Measurements from ENCODE around the gene CRIM1. TPM values are rescaled to one million over a fixed set of nuclear protein-coding genes. Genes with fewer than 3 reads are reported as not detected.
A peak's percentile ranks its signal among the peaks of the same experiment; 100 is the strongest.

Gene CRIM1
- total RNA-seq, 1 donor from 2014 or later, result 105 TPM

- DNase-seq (no peak), ATAC-seq (no peak)
- H3K27ac ChIP-seq, result no peak overlapping the region
- no peak for TF ChIP-seq CTCF (IDR thresholded peaks at IDR 0.05)
- H3K27me3 ChIP-seq (ENCODE audit: low read depth), result no peaks in the 10 kb centered on the region
- H3K4me1 ChIP-seq, result peaks cover 29% of the 10 kb centered on the region
- H3K9me3 ChIP-seq, result no peaks in the 10 kb centered on the region
- H3K4me3 ChIP-seq, result no peak overlapping the region
- intact Hi-C loops (cut with DNase I), result no loop called here
- H3K36me3 ChIP-seq, result no peaks in the 10 kb centered on the region
These were observed 72.2 kb downstream of the CRIM1 start for GRCh38 chr2:36427790-36428243.

GRCh38 chr2:36430549-36430948 is 75.0 kb downstream of the CRIM1 start:
- no peak for ATAC-seq
- H3K36me3 ChIP-seq, result no peaks in the 10 kb centered on the region
- TF ChIP-seq CTCF (IDR thresholded peaks at IDR 0.05), result no peak
- intact Hi-C loops (cut with DNase I), result no loop called here
- no peak overlapping the region for H3K4me3 ChIP-seq
- H3K27ac ChIP-seq, result no peak overlapping the region
- peaks cover 43% of the 10 kb centered on the region for H3K4me1 ChIP-seq
- H3K27me3 ChIP-seq (ENCODE audit: low read depth), result no peaks in the 10 kb centered on the region
- no peak for DNase-seq
- no peaks in the 10 kb centered on the region for H3K9me3 ChIP-seq

- peaks cover 47% of the 10 kb centered on the region for H3K4me1 ChIP-seq
These were observed 76.9 kb downstream of the CRIM1 start for GRCh38 chr2:36432479-36432878.

GRCh38 chr2:36433311-36434217 is 78.0 kb downstream of the CRIM1 start:
- peaks cover 40% of the 10 kb centered on the region for H3K4me1 ChIP-seq
- ATAC-seq (no peak), DNase-seq (no peak)
- no peak for TF ChIP-seq CTCF (IDR thresholded peaks at IDR 0.05)
- H3K27me3 ChIP-seq (ENCODE audit: low read depth), result no peaks in the 10 kb centered on the region
- H3K36me3 ChIP-seq, result no peaks in the 10 kb centered on the region
- intact Hi-C loops (cut with DNase I), result no loop called here
- H3K4me3 ChIP-seq, result no peak overlapping the region
- peak overlapping the region; percentile 31 for H3K27ac ChIP-seq
- H3K9me3 ChIP-seq, result no peaks in the 10 kb centered on the region

More at GRCh38 chr2:36432479-36432878, 76.9 kb downstream of the CRIM1 start:
- Histone ChIP-seq H3K9me3 (no peaks in the 10 kb centered on the region), H3K4me3 (no peak overlapping the region), H3K27me3 (ENCODE audit: low read depth) (no peaks in the 10 kb centered on the region), H3K27ac (no peak overlapping the region), H3K36me3 (no peaks in the 10 kb centered on the region)
- no peak for TF ChIP-seq CTCF (IDR thresholded peaks at IDR 0.05)
- intact Hi-C loops (cut with DNase I), result no loop called here
- ATAC-seq (no peak), DNase-seq (no peak)

GRCh38 chr2:36438449-36438977 is 82.9 kb downstream of the CRIM1 start:
- intact Hi-C loops (cut with DNase I), result no loop called here
- DNase-seq, result no peak
- peaks cover 20% of the 10 kb centered on the region for H3K36me3 ChIP-seq
- ATAC-seq, result no peak
- peaks cover 28% of the 10 kb centered on the region for H3K4me1 ChIP-seq
- H3K4me3 ChIP-seq, result no peak overlapping the region
- H3K27ac ChIP-seq, result no peak overlapping the region
- no peaks in the 10 kb centered on the region for H3K27me3 ChIP-seq (ENCODE audit: low read depth)
- H3K9me3 ChIP-seq, result no peaks in the 10 kb centered on the region
- TF ChIP-seq CTCF (IDR thresholded peaks at IDR 0.05), result no peak

Data from lower lobe of right lung (tissue), 2 donors.